Lower lobe of right lung (tissue), 2 donors: Measurements from ENCODE around the gene RPL32. TPM values are rescaled to one million over a fixed set of nuclear protein-coding genes. Genes with fewer than 3 reads are reported as not detected.
A peak's percentile ranks its signal among the peaks of the same experiment; 100 is the strongest.

Experiments used
- ATAC-seq, 2 donors: fragments of 200-7000 bp; cut with Tn5 transposase; one replicate each; pipeline ENCODE4 v1.9.1; 2020 to 2022; ENCODE audit warnings: mild to moderate bottlenecking in 2 of 2, moderate library complexity in 2 of 2
- DNase-seq: peaks from one replicate; pipeline ENCODE4 v3.0.0-alpha.2; 2020
- H3K27ac ChIP-seq: fragments of 200-600 bp; one replicate; pipeline ENCODE4 v1.8.0; 2022
- H3K27me3 ChIP-seq: fragments of 200-600 bp; one replicate; pipeline ENCODE4 v1.8.0; 2022; ENCODE audit warnings: low read depth
- H3K36me3 ChIP-seq: fragments of 200-600 bp; one replicate; pipeline ENCODE4 v1.8.0; 2022; ENCODE audit warnings: mild to moderate bottlenecking
- H3K4me1 ChIP-seq: fragments of 200-600 bp; one replicate; pipeline ENCODE4 v1.8.0; 2022
- H3K4me3 ChIP-seq: fragments of 200-600 bp; one replicate; pipeline ENCODE4 v1.8.0; 2022; ENCODE audit warnings: mild to moderate bottlenecking
- H3K9me3 ChIP-seq: fragments of 200-600 bp; one replicate; pipeline ENCODE4 v1.8.0; 2022
- intact Hi-C: fragments of 100-400 bp; cut with DNase I; formaldehyde crosslinking; loops from one replicate; pipeline ENCODE4 v1.11.0; 2022
- total RNA-seq: library from RNA; stranded (reverse); fragmentation: NEBNext Ultra II Directional; extraction: Animal tissue kit (Norgen Biotek cat#: 25700); gene quantifications from one replicate; pipeline ENCODE4 v1.2.1, GENCODE V29; 2021
- TF ChIP-seq, protein P1 (sequence below): fragments of 200-600 bp; IDR thresholded peaks from one replicate; pipeline ENCODE4 v1.8.0; 2022; ENCODE audit warnings: antibody characterized with exemption, mild to moderate bottlenecking
- donor health status: DM: no; HTN: yes; CAD: no; lungs with severe emphysema.

The RPL32 gene
- total RNA-seq, 1 donor from 2014 or later, result 1,243 TPM

DNA sequence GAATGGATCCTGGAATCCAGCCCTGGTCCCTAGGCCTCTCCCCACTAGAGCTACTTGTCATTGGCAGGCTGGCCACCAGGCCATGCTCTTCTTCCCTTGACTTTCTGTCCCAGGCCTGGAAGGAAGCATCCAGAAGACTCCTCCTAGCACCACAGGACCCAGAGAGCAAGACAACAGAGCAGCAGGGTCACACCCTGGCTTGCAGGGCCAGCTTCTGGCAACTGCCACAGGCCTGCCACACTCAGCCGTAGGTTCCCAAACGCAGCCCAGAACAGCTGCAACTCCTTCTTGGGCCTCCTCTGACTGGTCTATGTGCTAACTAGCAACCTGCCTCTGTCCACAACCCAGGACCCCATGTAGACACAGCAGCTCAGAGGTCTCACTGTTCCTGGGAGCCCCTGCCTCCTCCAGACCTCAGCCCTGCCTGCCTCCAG, 36.8 kb upstream of the RPL32 start:
- TF ChIP-seq, protein P1, sequence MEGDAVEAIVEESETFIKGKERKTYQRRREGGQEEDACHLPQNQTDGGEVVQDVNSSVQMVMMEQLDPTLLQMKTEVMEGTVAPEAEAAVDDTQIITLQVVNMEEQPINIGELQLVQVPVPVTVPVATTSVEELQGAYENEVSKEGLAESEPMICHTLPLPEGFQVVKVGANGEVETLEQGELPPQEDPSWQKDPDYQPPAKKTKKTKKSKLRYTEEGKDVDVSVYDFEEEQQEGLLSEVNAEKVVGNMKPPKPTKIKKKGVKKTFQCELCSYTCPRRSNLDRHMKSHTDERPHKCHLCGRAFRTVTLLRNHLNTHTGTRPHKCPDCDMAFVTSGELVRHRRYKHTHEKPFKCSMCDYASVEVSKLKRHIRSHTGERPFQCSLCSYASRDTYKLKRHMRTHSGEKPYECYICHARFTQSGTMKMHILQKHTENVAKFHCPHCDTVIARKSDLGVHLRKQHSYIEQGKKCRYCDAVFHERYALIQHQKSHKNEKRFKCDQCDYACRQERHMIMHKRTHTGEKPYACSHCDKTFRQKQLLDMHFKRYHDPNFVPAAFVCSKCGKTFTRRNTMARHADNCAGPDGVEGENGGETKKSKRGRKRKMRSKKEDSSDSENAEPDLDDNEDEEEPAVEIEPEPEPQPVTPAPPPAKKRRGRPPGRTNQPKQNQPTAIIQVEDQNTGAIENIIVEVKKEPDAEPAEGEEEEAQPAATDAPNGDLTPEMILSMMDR, result no peak
- ATAC-seq (no peak), DNase-seq (no peak)
- Histone ChIP-seq H3K4me1 (peaks cover 8% of the 10 kb centered on the region), H3K36me3 (no peaks in the 10 kb centered on the region), H3K4me3 (no peak overlapping the region), H3K9me3 (no peaks in the 10 kb centered on the region), H3K27ac (no peak overlapping the region), H3K27me3 (peaks cover 18% of the 10 kb centered on the region)
- intact Hi-C loops, result no loop called here

DNA sequence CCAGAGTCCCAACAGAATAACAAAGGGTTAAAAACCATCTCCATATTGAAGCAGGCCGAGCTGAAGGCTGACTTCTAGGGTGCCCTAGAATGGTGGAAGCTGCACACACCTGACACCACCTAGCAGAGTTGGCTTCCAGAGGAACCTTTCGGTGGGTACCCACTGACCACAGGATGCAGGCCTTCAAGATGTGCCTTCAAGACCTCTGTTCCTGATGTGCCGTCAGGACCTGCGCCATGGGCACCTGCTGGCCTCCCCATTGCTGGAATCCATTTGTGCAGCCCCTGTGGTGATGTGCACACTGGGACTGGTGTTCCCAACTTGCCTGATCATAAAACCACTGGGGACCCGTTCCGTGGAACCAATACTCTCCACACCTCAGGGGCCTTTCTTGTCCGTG, 35.7 kb upstream of the RPL32 start:
- Histone ChIP-seq H3K4me3 (no peak overlapping the region), H3K27ac (no peak overlapping the region), H3K27me3 (peaks cover 18% of the 10 kb centered on the region), H3K36me3 (no peaks in the 10 kb centered on the region), H3K4me1 (peaks cover 8% of the 10 kb centered on the region), H3K9me3 (no peaks in the 10 kb centered on the region)
- intact Hi-C loops, result no loop called here
- ATAC-seq, result no peak
- TF ChIP-seq, protein P1, result no peak
- DNase-seq, result no peak

DNA sequence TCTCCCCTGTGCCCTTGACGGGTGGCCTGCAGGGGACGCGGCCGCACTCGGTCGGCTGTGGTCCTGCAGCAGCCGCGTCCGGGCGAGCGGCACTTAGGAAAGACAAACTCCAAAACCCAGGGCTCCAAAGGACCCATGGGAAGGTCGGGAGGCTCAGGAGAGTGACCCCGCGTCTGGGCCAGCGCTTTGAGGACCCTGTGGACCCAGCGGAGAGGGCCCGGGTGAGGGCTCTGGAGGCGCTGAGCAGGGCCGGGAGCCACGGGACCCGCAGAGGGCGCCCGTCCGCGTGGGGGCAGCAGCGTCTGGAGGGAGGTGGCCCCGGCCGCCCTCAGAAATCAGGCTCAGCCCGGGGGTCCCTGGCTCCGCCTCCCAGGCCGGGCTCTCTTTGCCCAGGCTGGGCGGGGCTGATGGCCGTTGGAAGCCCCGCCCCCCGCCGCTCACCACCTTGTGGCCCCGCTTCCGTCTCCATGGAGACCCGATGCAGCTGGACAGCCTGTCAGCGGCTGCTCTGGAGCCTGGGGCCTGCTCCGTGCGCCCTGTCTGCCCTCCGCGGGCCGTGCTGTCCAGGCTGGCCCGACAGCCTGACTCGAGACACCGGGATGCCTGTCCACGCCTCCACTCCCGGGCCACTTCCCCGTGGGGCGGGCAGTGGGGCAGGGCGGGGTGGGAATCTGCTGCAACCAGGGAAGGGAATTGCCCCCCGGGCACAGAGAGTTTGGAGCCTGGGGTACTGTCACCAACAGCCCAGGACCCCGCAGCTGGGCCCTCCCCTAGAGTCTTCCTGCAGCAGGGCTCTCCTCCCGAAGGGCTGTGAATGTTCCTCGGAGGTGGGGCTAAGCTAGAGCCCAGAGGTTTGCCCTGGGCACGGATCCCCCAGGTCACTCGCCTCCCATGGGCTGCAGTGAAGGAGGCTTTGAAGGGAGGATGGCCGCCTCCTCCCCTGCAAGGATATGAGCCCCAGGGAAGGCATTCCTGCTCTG, 34.8 kb upstream of the RPL32 start:
- peak overlapping the region; percentile 31 for H3K4me3 ChIP-seq
- no peaks in the 10 kb centered on the region for H3K9me3 ChIP-seq
- peak; percentile 68 for DNase-seq

DNA sequence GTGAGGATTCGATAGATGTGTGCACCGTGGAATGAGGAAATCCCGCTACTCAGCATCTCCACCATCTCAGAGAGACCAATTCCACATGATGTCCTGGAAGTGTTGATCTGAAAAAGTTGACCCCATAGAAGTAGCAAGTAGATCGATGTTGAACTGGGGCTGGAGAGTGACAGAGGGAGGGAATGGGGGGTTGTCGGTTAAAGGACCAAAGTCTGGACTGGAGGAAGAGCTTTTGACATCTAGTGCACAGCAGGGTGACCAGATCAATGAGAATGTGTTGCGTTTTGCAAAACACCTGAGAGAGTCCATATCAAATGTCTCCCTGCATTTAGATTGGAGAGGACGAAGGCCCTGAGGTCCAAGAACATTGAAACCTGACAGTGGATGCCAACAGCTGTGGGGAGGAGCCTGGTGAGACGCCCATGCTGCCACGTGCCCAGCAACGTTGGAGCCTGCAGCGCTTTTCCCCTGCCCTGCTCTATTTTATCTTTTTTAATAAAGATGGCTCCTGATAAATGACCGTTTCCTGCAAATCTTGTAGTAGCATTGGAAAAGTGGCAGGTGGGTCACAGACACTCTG, 30.1 kb upstream of the RPL32 start:
- H3K36me3 ChIP-seq, result no peaks in the 10 kb centered on the region
- no peak overlapping the region for H3K4me3 ChIP-seq
- peaks cover 19% of the 10 kb centered on the region for H3K27me3 ChIP-seq
- peaks cover 22% of the 10 kb centered on the region for H3K4me1 ChIP-seq
- TF ChIP-seq, protein P1, result no peak
- ATAC-seq, result no peak
- no peak overlapping the region for H3K27ac ChIP-seq
- no peaks in the 10 kb centered on the region for H3K9me3 ChIP-seq
- intact Hi-C loops, result no loop called here
- no peak for DNase-seq

More for the DNA sequence above, 34.8 kb upstream of the RPL32 start:
- TF ChIP-seq, protein P1, result peak; percentile 11
- intact Hi-C loops, result no loop called here
- Histone ChIP-seq H3K27me3 (peaks cover 18% of the 10 kb centered on the region), H3K27ac (no peak overlapping the region), H3K36me3 (no peaks in the 10 kb centered on the region), H3K4me1 (peaks cover 8% of the 10 kb centered on the region)
- ATAC-seq, result peak; percentile 61 to 71

DNA sequence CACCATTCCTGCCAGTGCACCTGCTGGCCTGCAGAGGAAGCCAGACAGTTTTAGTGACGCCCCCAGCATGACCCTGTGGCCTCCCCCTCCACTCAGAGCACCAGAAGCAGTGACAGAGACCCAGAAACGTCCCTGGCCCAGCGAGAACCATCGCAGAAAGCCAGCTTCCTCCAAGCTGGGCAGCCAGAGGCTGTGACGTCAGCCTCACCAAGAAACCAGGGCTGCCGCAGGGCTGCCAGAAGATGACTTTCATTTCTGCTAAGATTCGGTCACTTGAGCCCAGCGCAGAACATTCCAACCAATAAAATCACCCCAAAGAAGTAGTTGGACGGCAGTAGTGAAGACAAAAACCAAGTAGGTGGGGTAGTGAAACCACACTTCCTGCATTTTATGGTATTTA, 29.6 kb upstream of the RPL32 start:
- ATAC-seq, result no peak
- intact Hi-C loops, result no loop called here
- peaks cover 17% of the 10 kb centered on the region for H3K4me1 ChIP-seq
- DNase-seq, result no peak
- TF ChIP-seq, protein P1, result no peak
- H3K27me3 ChIP-seq, result peaks cover 14% of the 10 kb centered on the region
- no peak overlapping the region for H3K4me3 ChIP-seq
- H3K27ac ChIP-seq, result no peak overlapping the region
- H3K9me3 ChIP-seq, result no peaks in the 10 kb centered on the region
- H3K36me3 ChIP-seq, result no peaks in the 10 kb centered on the region
